HG02938 (cell line): ENCODE results near the gene SPN.
"Not testable (repeated sequence)": the region's sequence is repeated elsewhere in the genome, so short reads cannot be mapped to it uniquely, and the experiment has no call there.

Experiments
- ATAC-seq: cut with Tn5 transposase; IDR thresholded peaks from one replicate; pipeline ENCODE4 v1.9.1; 2021; ENCODE audit warnings: mild to moderate bottlenecking, moderate library complexity; ENCODE audit not compliant: unreplicated experiment

SPN gene

GRCh38 chr16:29699324-29700219, 36.5 kb downstream of the SPN start:
- no peak for ATAC-seq

GRCh38 chr16:29700253-29700987, 37.4 kb downstream of the SPN start:
- no peak for ATAC-seq

- no peak for ATAC-seq
These were observed 38.1 kb downstream of the SPN start for GRCh38 chr16:29701214-29701555.

GRCh38 chr16:29702269-29702668, 39.2 kb downstream of the SPN start:
- ATAC-seq: peak; percentile 10

GRCh38 chr16:29705030-29705429, 42.0 kb downstream of the SPN start:
- ATAC-seq: no peak

- not testable (repeated sequence) for ATAC-seq
These were observed 44.1 kb downstream of the SPN start for GRCh38 chr16:29707160-29707559.

GRCh38 chr16:29708917-29709600, 46.0 kb downstream of the SPN start:
- ATAC-seq: no peak

GRCh38 chr16:29709657-29710056, 46.6 kb downstream of the SPN start:
- ATAC-seq: not testable (repeated sequence)

GRCh38 chr16:29710227-29711219, 47.5 kb downstream of the SPN start:
- ATAC-seq: no peak

GRCh38 chr16:29712809-29713208, 49.8 kb downstream of the SPN start:
- no peak for ATAC-seq

- ATAC-seq: no peak
These were observed 51.3 kb downstream of the SPN start for GRCh38 chr16:29714396-29714795.

GRCh38 chr16:29714972-29715371, 51.9 kb downstream of the SPN start:
- no peak for ATAC-seq

GRCh38 chr16:29717113-29717512, 54.1 kb downstream of the SPN start:
- ATAC-seq: no peak

GRCh38 chr16:29719063-29719462, 56.0 kb downstream of the SPN start:
- ATAC-seq: no peak
